Hepatocyte (in vitro differentiated cells): Measurements from ENCODE around the gene VPS52.

ENCODE experiments used
- EZH2 ChIP-seq: fragments of 200-600 bp; sonication (generic); IDR thresholded peaks from 2 replicates; pipeline ENCODE4 v1.6.1; 2016; ENCODE audit warnings: antibody characterized with exemption, mild to moderate bottlenecking, borderline replicate concordance
- TF ChIP-seq, protein P1 (sequence below): fragments of 200-600 bp; sonication (generic); IDR thresholded peaks from 2 replicates; pipeline ENCODE4 v1.5.1; 2016; ENCODE audit warnings: antibody characterized with exemption, mild to moderate bottlenecking; ENCODE audit not compliant: poor library complexity

- TF ChIP-seq, protein P1, sequence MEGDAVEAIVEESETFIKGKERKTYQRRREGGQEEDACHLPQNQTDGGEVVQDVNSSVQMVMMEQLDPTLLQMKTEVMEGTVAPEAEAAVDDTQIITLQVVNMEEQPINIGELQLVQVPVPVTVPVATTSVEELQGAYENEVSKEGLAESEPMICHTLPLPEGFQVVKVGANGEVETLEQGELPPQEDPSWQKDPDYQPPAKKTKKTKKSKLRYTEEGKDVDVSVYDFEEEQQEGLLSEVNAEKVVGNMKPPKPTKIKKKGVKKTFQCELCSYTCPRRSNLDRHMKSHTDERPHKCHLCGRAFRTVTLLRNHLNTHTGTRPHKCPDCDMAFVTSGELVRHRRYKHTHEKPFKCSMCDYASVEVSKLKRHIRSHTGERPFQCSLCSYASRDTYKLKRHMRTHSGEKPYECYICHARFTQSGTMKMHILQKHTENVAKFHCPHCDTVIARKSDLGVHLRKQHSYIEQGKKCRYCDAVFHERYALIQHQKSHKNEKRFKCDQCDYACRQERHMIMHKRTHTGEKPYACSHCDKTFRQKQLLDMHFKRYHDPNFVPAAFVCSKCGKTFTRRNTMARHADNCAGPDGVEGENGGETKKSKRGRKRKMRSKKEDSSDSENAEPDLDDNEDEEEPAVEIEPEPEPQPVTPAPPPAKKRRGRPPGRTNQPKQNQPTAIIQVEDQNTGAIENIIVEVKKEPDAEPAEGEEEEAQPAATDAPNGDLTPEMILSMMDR, result no peak
- no peak for TF ChIP-seq EZH2
These were observed 54.0 kb downstream of the VPS52 start for GRCh38 chr6:33217681-33218080.
